ENCODE measurements around the gene TLE3. TPM values are rescaled to one million over a fixed set of nuclear protein-coding genes. Genes with fewer than 3 reads are reported as not detected.

The TLE3 gene
- total and polyA plus RNA-seq, 11 donors = 4.8 to 49.6 (median 16.4) TPM

GRCh38 chr15:70063980-70064379 lies 33.7 kb downstream of the TLE3 start:
- Histone ChIP-seq H3K4me3 (no peak overlapping the region), H3K9me3 (no peaks in the 10 kb centered on the region), H3K27me3 (no peaks in the 10 kb centered on the region), H3K4me1 (peaks cover 0 to 36% (median 12%) of the 10 kb centered on the region in 12 donors), H3K27ac (peak overlapping the region in 1 of 12 donors; percentile 52), H3K36me3 (peaks cover 0 to 97% (median 43%) of the 10 kb centered on the region in 9 donors)
- DNase-seq = peak in 1 of 5 donors; percentile 12
- no peak for ATAC-seq
- 86 to 95% (median 93%) methylated on average over 6 to 7 of the region's 7 CpGs for WGBS, 4 donors
- TF ChIP-seq POLR2A (IDR thresholded peaks at IDR 0.05) = no peak
- no peak for TF ChIP-seq CTCF (IDR thresholded peaks at IDR 0.05)
- intact Hi-C loops (cut with DNase I) = no loop called here

GRCh38 chr15:70063261-70063925 lies 34.3 kb downstream of the TLE3 start:
- 89 to 94% (median 91%) methylated on average over 17 of the region's 17 CpGs for WGBS, 4 donors
- no peaks in the 10 kb centered on the region for H3K27me3 ChIP-seq
- intact Hi-C loops (cut with DNase I) = no loop called here
- ATAC-seq (no peak), DNase-seq (no peak)
- no peak overlapping the region for H3K4me3 ChIP-seq
- peaks cover 0 to 31% (median 12%) of the 10 kb centered on the region in 12 donors for H3K4me1 ChIP-seq
- peaks cover 0 to 97% (median 43%) of the 10 kb centered on the region in 9 donors for H3K36me3 ChIP-seq
- TF ChIP-seq POLR2A (IDR thresholded peaks at IDR 0.05) (no peak), CTCF (IDR thresholded peaks at IDR 0.05) (no peak)
- H3K27ac ChIP-seq = peak overlapping the region in 1 of 12 donors; percentile 52
- H3K9me3 ChIP-seq = no peaks in the 10 kb centered on the region

DNA sequence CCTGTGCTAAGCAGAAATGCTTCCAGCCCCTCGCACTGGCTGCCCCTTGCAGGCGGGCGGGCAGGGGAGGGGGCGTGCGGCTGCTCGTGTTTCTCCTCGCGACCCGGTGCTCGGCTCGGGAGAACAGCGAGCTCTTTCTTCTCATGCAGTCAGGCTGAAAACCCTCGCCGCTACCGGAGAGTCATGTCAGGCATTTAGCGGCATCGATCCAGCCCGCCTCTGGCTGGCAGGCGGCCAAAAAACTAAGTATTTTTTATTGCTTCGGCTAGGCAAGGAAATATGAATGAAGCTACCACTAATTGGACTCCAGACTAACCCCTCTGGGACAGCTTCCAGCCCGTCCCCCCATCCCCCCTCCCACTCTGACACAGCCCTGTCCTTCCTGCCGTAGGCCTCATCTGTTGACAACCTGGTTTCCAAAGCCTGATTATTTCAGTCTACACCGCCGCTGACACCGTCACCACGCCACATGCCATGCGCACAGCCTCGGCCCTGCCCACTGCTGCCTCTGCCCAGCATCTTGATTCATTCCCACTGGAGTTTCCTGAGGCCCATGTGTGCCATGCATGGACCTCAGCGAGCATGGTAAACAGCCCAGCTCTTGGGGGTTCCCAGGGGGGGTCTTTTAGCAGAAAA lies 35.3 kb downstream of the TLE3 start:
- intact Hi-C loops (cut with DNase I) = no loop called here
- Histone ChIP-seq H3K36me3 (peaks cover 0 to 97% (median 49%) of the 10 kb centered on the region in 9 donors), H3K27me3 (no peaks in the 10 kb centered on the region), H3K27ac (peak overlapping the region in 3 of 12 donors; percentile 8 to 52 (median 47)), H3K4me1 (peaks cover 0 to 31% (median 12%) of the 10 kb centered on the region in 12 donors), H3K9me3 (no peaks in the 10 kb centered on the region), H3K4me3 (peak overlapping the region in 7 of 12 donors; percentile 11 to 46 (median 32))
- DNase-seq (peak; percentile 69 to 79 (median 77)), ATAC-seq (peak; percentile 89 to 94 (median 91))
- TF ChIP-seq CTCF (IDR thresholded peaks at IDR 0.05) (no peak), POLR2A (IDR thresholded peaks at IDR 0.05) (no peak)
- WGBS, 4 donors = 11 to 31% (median 17%) methylated on average over 28 to 29 of the region's 29 CpGs

- ATAC-seq (no peak), DNase-seq (peak in 1 of 5 donors; percentile 23)
- H3K9me3 ChIP-seq = no peaks in the 10 kb centered on the region
- TF ChIP-seq POLR2A (IDR thresholded peaks at IDR 0.05) (no peak), CTCF (IDR thresholded peaks at IDR 0.05) (no peak)
- peak overlapping the region in 2 of 12 donors; percentile 47 to 52 for H3K27ac ChIP-seq
- H3K4me3 ChIP-seq = peak overlapping the region in 7 of 12 donors; percentile 11 to 46 (median 32)
- intact Hi-C loops (cut with DNase I) = no loop called here
- 58 to 79% (median 69%) methylated on average over 15 of the region's 15 CpGs for WGBS, 4 donors
- H3K27me3 ChIP-seq = no peaks in the 10 kb centered on the region
- peaks cover 0 to 97% (median 54%) of the 10 kb centered on the region in 9 donors for H3K36me3 ChIP-seq
- peaks cover 0 to 31% (median 12%) of the 10 kb centered on the region in 12 donors for H3K4me1 ChIP-seq
These were observed 35.9 kb downstream of the TLE3 start for GRCh38 chr15:70061696-70062270.
